H1 (cell line): ENCODE measurements around the gene ANKRD50.

Source experiments
- CEBPB ChIP-seq: IDR thresholded peaks from 2 replicates; pipeline ENCODE4 v1.6.1; 2012; ENCODE audit warnings: low read depth, low read length
- EGR1 ChIP-seq: IDR thresholded peaks from 2 replicates; pipeline ENCODE4 v1.6.1; 2011; ENCODE audit warnings: low read depth, low read length, borderline replicate concordance
- EP300 ChIP-seq, 2 experiments: IDR thresholded peaks; 1 replicate in 1 of 2; 2 replicates in 1 of 2; pipeline ENCODE4 v1.6.1; 2011 to 2012; ENCODE audit warnings: low read depth in 2 of 2, low read length in 2 of 2, mild to moderate bottlenecking in 2 of 2, borderline replicate concordance in 1 of 2, inconsistent platforms in 1 of 2, moderate library complexity in 1 of 2
- EZH2 ChIP-seq: fragments of 200-600 bp; sonication (generic); IDR thresholded peaks from 2 replicates; pipeline ENCODE4 v1.7.1; 2012; ENCODE audit warnings: low read depth, mild to moderate bottlenecking, moderate library complexity, low read length, inconsistent platforms; ENCODE audit not compliant: severe bottlenecking
- HDAC2 ChIP-seq, 2 experiments: fragments of 300-600 bp in 1 of 2; sonication (generic) in 1 of 2; IDR thresholded peaks; 2 replicates each; pipeline ENCODE4 v1.6.1; 2011 to 2012; ENCODE audit warnings: low read depth in 2 of 2, low read length in 2 of 2, mild to moderate bottlenecking in 2 of 2, moderate library complexity in 2 of 2, borderline replicate concordance in 1 of 2, inconsistent platforms in 1 of 2
- KDM1A ChIP-seq: fragments of 200-600, 300-600 bp; sonication (generic); IDR thresholded peaks from 2 replicates; pipeline ENCODE4 v1.7.1; 2016; ENCODE audit warnings: mild to moderate bottlenecking, low read length, borderline replicate concordance
- POLR2A ChIP-seq, 2 experiments: IDR thresholded peaks; 1 replicate in 1 of 2; 2 replicates in 1 of 2; pipeline ENCODE4 v1.6.1; 2011; ENCODE audit warnings: low read depth in 2 of 2, low read length in 2 of 2, mild to moderate bottlenecking in 2 of 2; ENCODE audit errors: control extremely low read depth in 1 of 2
- POLR2AphosphoS5 ChIP-seq: IDR thresholded peaks from 2 replicates; pipeline ENCODE4 v1.6.1; 2011; ENCODE audit warnings: low read depth, low read length
- RAD21 ChIP-seq, 2 experiments: IDR thresholded peaks in 1 of 2; conservative IDR thresholded peaks in 1 of 2; 2 replicates each; pipeline ENCODE4 v1.6.1; 2011; ENCODE audit warnings: low read depth in 2 of 2, low read length in 2 of 2, improper control_type of control experiment in 1 of 2, inconsistent platforms in 1 of 2, mild to moderate bottlenecking in 1 of 2, moderate library complexity in 1 of 2
- RXRA ChIP-seq: IDR thresholded peaks from 2 replicates; pipeline ENCODE4 v1.6.1; 2011; ENCODE audit warnings: low read depth, mild to moderate bottlenecking, low read length, moderate library complexity; ENCODE audit not compliant: insufficient read depth
- ZNF274 ChIP-seq: IDR thresholded peaks from 2 replicates; pipeline ENCODE4 v1.7.0; 2012; ENCODE audit warnings: low read length, borderline replicate concordance; ENCODE audit errors: extremely low read depth
- TF ChIP-seq, protein P1 (sequence below), 3 experiments: IDR thresholded peaks; 1 replicate in 2 of 3; 2 replicates in 1 of 3; pipeline versions ENCODE4 v1.5.1 to v1.6.1; 2011; ENCODE audit warnings: low read length in 3 of 3, mild to moderate bottlenecking in 3 of 3, inconsistent platforms in 2 of 3, low read depth in 1 of 3, moderate library complexity in 1 of 3; ENCODE audit not compliant: insufficient read depth in 1 of 3; ENCODE audit errors: control extremely low read depth in 1 of 3
- TF ChIP-seq, protein P2 (sequence below): IDR thresholded peaks from 2 replicates; pipeline ENCODE4 v1.6.1; 2011; ENCODE audit warnings: low read depth, mild to moderate bottlenecking, low read length; ENCODE audit not compliant: insufficient read depth
- TF ChIP-seq, protein P3 (sequence below): fragments of 300-600 bp; sonication (generic); IDR thresholded peaks from 2 replicates; pipeline ENCODE4 v1.7.1; 2012; ENCODE audit warnings: low read length, moderate library complexity, mild to moderate bottlenecking, inconsistent platforms; ENCODE audit not compliant: insufficient replicate concordance

DNA sequence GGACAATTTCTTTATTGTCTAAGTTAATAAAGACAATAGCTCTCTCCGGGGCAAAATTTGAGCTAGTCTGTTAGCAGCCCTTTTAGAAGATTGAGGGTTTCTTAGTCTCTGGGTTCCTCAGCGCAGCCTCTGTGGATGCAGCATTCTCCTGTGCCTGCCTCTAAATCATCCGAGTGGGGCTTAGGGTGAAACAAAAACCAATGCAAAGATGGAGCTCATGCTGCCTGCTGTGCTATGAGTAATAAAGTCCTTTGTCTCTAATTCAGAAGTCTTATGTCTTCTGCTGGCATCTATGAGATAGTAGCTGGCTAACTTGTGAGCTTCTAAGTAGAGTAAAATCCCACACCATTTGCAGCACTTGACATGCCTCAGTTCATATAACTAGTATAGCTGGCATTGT lies 67.9 kb downstream of the ANKRD50 start:
- TF ChIP-seq RAD21 (IDR thresholded peaks at IDR 0.05 in 1 of 2, conservative IDR thresholded peaks at IDR 0.05 in 1 of 2; ENCODE audit: low read depth in 2 of 2, low read length in 2 of 2) (no peak), POLR2AphosphoS5 (no peak), ZNF274 (no peak), KDM1A (no peak), CEBPB (no peak), EZH2 (no peak), HDAC2 (IDR thresholded peaks at IDR 0.05; ENCODE audit: borderline replicate concordance in 1 of 2, low read depth in 2 of 2, low read length in 2 of 2) (no peak), RXRA (no peak), POLR2A (IDR thresholded peaks at IDR 0.05; ENCODE audit: control extremely low read depth in 1 of 2, low read depth in 2 of 2, low read length in 2 of 2) (no peak), EP300 (IDR thresholded peaks at IDR 0.05; ENCODE audit: borderline replicate concordance in 1 of 2, low read depth in 2 of 2, low read length in 2 of 2) (no peak), EGR1 (no peak)
- TF ChIP-seq, protein P1, sequence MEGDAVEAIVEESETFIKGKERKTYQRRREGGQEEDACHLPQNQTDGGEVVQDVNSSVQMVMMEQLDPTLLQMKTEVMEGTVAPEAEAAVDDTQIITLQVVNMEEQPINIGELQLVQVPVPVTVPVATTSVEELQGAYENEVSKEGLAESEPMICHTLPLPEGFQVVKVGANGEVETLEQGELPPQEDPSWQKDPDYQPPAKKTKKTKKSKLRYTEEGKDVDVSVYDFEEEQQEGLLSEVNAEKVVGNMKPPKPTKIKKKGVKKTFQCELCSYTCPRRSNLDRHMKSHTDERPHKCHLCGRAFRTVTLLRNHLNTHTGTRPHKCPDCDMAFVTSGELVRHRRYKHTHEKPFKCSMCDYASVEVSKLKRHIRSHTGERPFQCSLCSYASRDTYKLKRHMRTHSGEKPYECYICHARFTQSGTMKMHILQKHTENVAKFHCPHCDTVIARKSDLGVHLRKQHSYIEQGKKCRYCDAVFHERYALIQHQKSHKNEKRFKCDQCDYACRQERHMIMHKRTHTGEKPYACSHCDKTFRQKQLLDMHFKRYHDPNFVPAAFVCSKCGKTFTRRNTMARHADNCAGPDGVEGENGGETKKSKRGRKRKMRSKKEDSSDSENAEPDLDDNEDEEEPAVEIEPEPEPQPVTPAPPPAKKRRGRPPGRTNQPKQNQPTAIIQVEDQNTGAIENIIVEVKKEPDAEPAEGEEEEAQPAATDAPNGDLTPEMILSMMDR (IDR thresholded peaks at IDR 0.05; ENCODE audit: control extremely low read depth in 1 of 3, insufficient read depth in 1 of 3, low read depth in 1 of 3, low read length in 3 of 3) = no peak
- TF ChIP-seq, protein P2, sequence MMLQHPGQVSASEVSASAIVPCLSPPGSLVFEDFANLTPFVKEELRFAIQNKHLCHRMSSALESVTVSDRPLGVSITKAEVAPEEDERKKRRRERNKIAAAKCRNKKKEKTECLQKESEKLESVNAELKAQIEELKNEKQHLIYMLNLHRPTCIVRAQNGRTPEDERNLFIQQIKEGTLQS = no peak
- TF ChIP-seq, protein P3, sequence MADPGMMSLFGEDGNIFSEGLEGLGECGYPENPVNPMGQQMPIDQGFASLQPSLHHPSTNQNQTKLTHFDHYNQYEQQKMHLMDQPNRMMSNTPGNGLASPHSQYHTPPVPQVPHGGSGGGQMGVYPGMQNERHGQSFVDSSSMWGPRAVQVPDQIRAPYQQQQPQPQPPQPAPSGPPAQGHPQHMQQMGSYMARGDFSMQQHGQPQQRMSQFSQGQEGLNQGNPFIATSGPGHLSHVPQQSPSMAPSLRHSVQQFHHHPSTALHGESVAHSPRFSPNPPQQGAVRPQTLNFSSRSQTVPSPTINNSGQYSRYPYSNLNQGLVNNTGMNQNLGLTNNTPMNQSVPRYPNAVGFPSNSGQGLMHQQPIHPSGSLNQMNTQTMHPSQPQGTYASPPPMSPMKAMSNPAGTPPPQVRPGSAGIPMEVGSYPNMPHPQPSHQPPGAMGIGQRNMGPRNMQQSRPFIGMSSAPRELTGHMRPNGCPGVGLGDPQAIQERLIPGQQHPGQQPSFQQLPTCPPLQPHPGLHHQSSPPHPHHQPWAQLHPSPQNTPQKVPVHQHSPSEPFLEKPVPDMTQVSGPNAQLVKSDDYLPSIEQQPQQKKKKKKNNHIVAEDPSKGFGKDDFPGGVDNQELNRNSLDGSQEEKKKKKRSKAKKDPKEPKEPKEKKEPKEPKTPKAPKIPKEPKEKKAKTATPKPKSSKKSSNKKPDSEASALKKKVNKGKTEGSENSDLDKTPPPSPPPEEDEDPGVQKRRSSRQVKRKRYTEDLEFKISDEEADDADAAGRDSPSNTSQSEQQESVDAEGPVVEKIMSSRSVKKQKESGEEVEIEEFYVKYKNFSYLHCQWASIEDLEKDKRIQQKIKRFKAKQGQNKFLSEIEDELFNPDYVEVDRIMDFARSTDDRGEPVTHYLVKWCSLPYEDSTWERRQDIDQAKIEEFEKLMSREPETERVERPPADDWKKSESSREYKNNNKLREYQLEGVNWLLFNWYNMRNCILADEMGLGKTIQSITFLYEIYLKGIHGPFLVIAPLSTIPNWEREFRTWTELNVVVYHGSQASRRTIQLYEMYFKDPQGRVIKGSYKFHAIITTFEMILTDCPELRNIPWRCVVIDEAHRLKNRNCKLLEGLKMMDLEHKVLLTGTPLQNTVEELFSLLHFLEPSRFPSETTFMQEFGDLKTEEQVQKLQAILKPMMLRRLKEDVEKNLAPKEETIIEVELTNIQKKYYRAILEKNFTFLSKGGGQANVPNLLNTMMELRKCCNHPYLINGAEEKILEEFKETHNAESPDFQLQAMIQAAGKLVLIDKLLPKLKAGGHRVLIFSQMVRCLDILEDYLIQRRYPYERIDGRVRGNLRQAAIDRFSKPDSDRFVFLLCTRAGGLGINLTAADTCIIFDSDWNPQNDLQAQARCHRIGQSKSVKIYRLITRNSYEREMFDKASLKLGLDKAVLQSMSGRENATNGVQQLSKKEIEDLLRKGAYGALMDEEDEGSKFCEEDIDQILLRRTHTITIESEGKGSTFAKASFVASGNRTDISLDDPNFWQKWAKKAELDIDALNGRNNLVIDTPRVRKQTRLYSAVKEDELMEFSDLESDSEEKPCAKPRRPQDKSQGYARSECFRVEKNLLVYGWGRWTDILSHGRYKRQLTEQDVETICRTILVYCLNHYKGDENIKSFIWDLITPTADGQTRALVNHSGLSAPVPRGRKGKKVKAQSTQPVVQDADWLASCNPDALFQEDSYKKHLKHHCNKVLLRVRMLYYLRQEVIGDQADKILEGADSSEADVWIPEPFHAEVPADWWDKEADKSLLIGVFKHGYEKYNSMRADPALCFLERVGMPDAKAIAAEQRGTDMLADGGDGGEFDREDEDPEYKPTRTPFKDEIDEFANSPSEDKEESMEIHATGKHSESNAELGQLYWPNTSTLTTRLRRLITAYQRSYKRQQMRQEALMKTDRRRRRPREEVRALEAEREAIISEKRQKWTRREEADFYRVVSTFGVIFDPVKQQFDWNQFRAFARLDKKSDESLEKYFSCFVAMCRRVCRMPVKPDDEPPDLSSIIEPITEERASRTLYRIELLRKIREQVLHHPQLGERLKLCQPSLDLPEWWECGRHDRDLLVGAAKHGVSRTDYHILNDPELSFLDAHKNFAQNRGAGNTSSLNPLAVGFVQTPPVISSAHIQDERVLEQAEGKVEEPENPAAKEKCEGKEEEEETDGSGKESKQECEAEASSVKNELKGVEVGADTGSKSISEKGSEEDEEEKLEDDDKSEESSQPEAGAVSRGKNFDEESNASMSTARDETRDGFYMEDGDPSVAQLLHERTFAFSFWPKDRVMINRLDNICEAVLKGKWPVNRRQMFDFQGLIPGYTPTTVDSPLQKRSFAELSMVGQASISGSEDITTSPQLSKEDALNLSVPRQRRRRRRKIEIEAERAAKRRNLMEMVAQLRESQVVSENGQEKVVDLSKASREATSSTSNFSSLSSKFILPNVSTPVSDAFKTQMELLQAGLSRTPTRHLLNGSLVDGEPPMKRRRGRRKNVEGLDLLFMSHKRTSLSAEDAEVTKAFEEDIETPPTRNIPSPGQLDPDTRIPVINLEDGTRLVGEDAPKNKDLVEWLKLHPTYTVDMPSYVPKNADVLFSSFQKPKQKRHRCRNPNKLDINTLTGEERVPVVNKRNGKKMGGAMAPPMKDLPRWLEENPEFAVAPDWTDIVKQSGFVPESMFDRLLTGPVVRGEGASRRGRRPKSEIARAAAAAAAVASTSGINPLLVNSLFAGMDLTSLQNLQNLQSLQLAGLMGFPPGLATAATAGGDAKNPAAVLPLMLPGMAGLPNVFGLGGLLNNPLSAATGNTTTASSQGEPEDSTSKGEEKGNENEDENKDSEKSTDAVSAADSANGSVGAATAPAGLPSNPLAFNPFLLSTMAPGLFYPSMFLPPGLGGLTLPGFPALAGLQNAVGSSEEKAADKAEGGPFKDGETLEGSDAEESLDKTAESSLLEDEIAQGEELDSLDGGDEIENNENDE = no peak
